ENCODE measurements around the gene C1orf159. TPM values are rescaled to one million over a fixed set of nuclear protein-coding genes. Genes with fewer than 3 reads are reported as not detected.
"Not testable (repeated sequence)": the region's sequence is repeated elsewhere in the genome, so short reads cannot be mapped to it uniquely, and the experiment has no call there.

C1orf159 gene
- total and polyA plus RNA-seq, 12 donors = 0.55 to 54.3 (median 11.3) TPM

DNA sequence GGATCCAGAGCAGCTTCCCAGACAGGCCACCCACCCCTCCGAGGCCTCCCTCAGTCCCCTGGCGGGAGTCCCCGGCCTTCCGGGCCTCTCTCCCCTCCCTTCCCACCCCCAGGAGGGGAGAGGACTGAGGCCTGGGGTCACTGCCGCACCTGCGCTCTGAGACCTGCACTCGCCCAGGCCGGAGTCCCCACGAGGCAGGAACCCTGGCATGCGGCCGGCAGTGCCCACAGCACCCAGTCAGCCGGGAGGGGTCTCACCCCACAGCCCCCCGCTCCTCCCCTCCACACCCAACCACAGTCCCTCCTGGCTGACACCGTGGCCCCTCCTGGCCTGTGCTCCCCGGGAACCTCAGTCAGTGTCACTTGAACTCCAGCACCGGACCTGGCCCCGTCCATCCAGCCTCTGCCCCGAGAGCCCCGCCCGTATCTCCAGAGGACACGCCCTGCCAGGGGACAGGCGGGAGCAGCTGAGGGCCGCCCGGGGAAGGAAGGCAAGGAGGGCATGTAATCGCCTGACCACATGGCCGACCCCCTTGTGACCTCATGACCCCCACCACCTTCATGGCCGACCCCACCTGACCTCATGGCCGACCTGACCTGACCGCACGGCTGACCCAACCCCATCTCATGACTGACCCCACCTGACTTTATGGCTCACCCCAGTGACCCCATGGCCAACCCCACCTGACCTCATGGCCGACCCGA is 29.1 kb upstream of the C1orf159 start:
- no peaks in the 10 kb centered on the region for H3K27me3 ChIP-seq
- H3K36me3 ChIP-seq (replicated peaks in 1 of 2) = no peaks in the 10 kb centered on the region
- WGBS, 4 donors = 78 to 85% (median 81%) methylated on average over 19 to 31 of the region's 32 CpGs
- H3K27ac ChIP-seq = no peak overlapping the region
- H3K9me3 ChIP-seq (replicated peaks in 1 of 3) = no peaks in the 10 kb centered on the region
- intact Hi-C loops (cut with DNase I) = no loop called here
- TF ChIP-seq, protein P1, sequence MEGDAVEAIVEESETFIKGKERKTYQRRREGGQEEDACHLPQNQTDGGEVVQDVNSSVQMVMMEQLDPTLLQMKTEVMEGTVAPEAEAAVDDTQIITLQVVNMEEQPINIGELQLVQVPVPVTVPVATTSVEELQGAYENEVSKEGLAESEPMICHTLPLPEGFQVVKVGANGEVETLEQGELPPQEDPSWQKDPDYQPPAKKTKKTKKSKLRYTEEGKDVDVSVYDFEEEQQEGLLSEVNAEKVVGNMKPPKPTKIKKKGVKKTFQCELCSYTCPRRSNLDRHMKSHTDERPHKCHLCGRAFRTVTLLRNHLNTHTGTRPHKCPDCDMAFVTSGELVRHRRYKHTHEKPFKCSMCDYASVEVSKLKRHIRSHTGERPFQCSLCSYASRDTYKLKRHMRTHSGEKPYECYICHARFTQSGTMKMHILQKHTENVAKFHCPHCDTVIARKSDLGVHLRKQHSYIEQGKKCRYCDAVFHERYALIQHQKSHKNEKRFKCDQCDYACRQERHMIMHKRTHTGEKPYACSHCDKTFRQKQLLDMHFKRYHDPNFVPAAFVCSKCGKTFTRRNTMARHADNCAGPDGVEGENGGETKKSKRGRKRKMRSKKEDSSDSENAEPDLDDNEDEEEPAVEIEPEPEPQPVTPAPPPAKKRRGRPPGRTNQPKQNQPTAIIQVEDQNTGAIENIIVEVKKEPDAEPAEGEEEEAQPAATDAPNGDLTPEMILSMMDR (IDR thresholded peaks at IDR 0.05) = no peak
- TF ChIP-seq POLR2A (IDR thresholded peaks at IDR 0.05) = no peak
- no peak overlapping the region for H3K4me3 ChIP-seq
- DNase-seq = no peak
- no peaks in the 10 kb centered on the region for H3K4me1 ChIP-seq (replicated peaks in 1 of 2)

DNA sequence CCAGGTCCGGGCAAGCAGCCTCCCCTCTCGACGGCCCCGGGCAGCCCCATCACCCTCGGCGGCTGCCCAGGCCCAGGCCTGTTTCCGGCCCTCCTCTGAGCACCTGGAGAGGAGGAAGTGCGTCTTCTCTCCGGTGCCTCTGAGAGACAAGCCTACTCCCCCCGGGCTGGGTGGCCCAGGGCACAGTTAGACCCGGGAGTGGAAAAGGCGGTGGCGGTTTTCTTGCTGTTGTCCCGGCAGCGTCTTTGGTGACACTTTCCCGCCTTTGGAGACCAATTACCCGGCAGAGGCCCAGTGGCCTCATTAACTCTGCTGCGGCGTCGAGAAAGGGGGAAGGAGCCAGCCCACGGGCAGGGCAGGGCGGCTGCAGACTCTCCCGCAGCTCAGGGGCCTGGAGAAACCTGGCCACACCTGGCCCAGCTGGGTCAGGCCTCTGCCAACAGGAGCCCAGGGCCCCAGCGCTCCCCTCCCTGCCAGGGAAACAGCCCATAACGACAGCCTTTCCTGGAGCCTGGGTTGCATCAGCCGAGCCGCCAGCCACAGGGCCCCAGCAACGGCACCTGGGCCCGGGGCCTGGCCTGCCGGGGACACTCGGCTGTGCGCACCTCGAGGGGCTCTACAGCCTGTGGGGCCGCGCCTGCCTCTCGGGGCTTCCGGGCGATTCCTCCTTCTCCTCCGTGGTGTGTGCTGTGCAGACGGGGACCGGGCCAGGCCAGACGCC is 28.4 kb upstream of the C1orf159 start:
- TF ChIP-seq, protein P1 (IDR thresholded peaks at IDR 0.05) = no peak
- no peak for TF ChIP-seq POLR2A (IDR thresholded peaks at IDR 0.05)
- Histone ChIP-seq H3K27ac (no peak overlapping the region), H3K36me3 (replicated peaks in 1 of 2) (no peaks in the 10 kb centered on the region), H3K4me1 (replicated peaks in 1 of 2) (no peaks in the 10 kb centered on the region), H3K4me3 (no peak overlapping the region), H3K27me3 (no peaks in the 10 kb centered on the region), H3K9me3 (replicated peaks in 1 of 3) (no peaks in the 10 kb centered on the region)
- intact Hi-C loops (cut with DNase I) = no loop called here
- 55 to 69% (median 64%) methylated on average over 13 to 42 of the region's 42 CpGs for WGBS, 4 donors
- no peak for DNase-seq

DNA sequence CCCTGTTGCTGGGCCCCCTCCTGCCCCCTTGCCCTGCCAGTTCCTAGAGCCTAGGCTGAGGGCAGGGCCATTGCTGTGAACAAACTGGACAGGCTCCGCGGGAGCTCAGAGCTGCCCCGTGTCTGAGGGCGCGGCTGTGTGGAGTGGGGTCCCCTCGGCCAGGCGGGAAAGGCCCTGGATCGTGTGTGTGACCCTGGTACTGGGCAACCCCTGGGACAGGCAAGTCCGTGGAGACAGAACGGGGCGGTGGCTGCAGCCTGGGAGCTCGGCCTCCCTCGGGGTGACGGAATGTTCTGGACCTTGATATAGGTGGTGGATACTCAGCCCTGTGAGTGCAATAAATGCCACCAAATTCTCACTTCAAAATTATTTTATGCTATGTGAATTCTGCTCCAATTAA is 27.7 kb upstream of the C1orf159 start:
- 80 to 90% (median 84%) methylated on average over 4 to 14 of the region's 14 CpGs for WGBS, 4 donors
- TF ChIP-seq, protein P1 (IDR thresholded peaks at IDR 0.05) = no peak
- no peak for TF ChIP-seq POLR2A (IDR thresholded peaks at IDR 0.05)
- H3K36me3 ChIP-seq (replicated peaks in 1 of 2) = no peaks in the 10 kb centered on the region
- no peaks in the 10 kb centered on the region for H3K4me1 ChIP-seq (replicated peaks in 1 of 2)
- intact Hi-C loops (cut with DNase I) = no loop called here
- no peak for DNase-seq
- H3K27me3 ChIP-seq = no peaks in the 10 kb centered on the region
- no peak overlapping the region for H3K27ac ChIP-seq
- no peak overlapping the region for H3K4me3 ChIP-seq
- H3K9me3 ChIP-seq (replicated peaks in 1 of 3) = no peaks in the 10 kb centered on the region

DNA sequence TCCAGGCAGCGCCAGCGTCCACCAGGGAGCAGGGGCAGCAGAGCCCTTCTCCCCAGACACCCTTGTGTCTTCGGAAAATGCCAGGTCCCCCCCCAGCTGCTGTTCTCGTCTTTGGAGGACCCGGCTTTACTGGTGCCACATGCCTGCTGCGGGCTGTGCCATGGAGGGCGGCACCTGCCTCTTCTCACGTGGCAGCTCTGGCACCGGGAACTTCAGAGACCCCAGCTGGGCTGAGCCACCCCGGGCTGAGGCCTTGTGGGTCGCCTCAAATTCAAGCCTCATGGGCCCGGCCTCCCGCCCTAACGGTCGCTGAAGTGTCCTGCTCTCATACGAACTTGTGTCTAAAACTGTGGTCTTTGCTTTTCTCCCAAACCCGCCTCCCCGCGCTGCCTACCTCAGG is 27.0 kb upstream of the C1orf159 start:
- Histone ChIP-seq H3K4me3 (no peak overlapping the region), H3K9me3 (replicated peaks in 1 of 3) (no peaks in the 10 kb centered on the region), H3K27ac (no peak overlapping the region), H3K27me3 (peaks cover under 1% of the 10 kb centered on the region), H3K4me1 (replicated peaks in 1 of 2) (no peaks in the 10 kb centered on the region), H3K36me3 (replicated peaks in 1 of 2) (no peaks in the 10 kb centered on the region)
- whole genome bisulfite sequencing, 4 donors = 80 to 97% (median 82%) methylated on average over 7 to 19 of the region's 19 CpGs
- DNase-seq = no peak
- intact Hi-C loops (cut with DNase I) = no loop called here
- TF ChIP-seq POLR2A (IDR thresholded peaks at IDR 0.05) = no peak

DNA sequence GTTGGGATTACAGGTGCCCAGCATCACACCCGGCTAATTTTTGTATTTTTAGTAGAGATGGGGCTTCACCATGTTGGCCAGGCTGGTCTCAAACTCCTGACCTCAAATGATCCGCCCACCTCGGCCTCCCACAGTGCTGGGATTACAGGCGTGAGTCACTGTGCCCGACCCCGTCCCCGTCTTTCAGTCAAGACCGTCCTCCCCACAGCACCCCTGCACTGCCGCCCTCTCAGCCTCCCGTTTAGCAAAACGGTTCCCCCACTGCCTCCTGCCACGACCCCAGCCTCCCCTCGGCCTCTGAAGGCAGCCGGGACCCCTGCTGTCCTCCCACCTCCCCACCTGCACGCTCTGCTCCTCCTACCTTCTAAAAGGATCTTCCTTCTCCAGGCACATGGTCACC is 26.5 kb upstream of the C1orf159 start:
- H3K4me3 ChIP-seq; intact Hi-C loops (cut with DNase I); H3K27me3 ChIP-seq; H3K27ac ChIP-seq; H3K4me1 ChIP-seq (replicated peaks in 1 of 2); H3K36me3 ChIP-seq (replicated peaks in 1 of 2); DNase-seq; H3K9me3 ChIP-seq (replicated peaks in 1 of 3): not testable (repeated sequence)
- WGBS, 4 donors = 45 to 66% (median 54%) methylated on average over 15 of the region's 15 CpGs
